Activated T-helper 17 cell treated with anti-CD3 and anti-CD28 coated beads, Interleukin-2, amount 50 U/mL, for 72 hours (primary cell): Measurements from ENCODE around the gene CCSER2. TPM values are rescaled to one million over a fixed set of nuclear protein-coding genes. Genes with fewer than 3 reads are reported as not detected.

Experiments used
- ATAC-seq: fragments of 150-1000 bp; cut with Tn5 transposase; replicated peaks from 2 replicates; pipeline ENCODE4 v1.10.0; 2021; ENCODE audit warnings: mild to moderate bottlenecking, moderate library complexity
- H3K27ac Mint-ChIP-seq: one replicate; pipeline ENCODE4 v1.8.0; 2022; ENCODE audit warnings: mixed read lengths
- H3K27me3 Mint-ChIP-seq: one replicate; pipeline ENCODE4 v1.8.0; 2022; ENCODE audit warnings: mixed read lengths
- H3K36me3 Mint-ChIP-seq: one replicate; pipeline ENCODE4 v1.8.0; 2022; ENCODE audit warnings: low read depth, mild to moderate bottlenecking, mixed read lengths
- H3K4me1 Mint-ChIP-seq: one replicate; pipeline ENCODE4 v1.8.0; 2022; ENCODE audit warnings: mixed read lengths
- H3K4me3 Mint-ChIP-seq: one replicate; pipeline ENCODE4 v1.8.0; 2022; ENCODE audit warnings: mild to moderate bottlenecking, mixed read lengths
- H3K9me3 Mint-ChIP-seq: one replicate; pipeline ENCODE4 v1.8.0; 2022; ENCODE audit warnings: mixed read lengths
- total RNA-seq, 2 donors: library from RNA; stranded (reverse); gene quantifications; one replicate each; pipeline ENCODE4 v1.2.3, GENCODE V29; 2022

The CCSER2 gene
- total RNA-seq, 2 donors from 2014 or later: 47.5 to 107 TPM

DNA sequence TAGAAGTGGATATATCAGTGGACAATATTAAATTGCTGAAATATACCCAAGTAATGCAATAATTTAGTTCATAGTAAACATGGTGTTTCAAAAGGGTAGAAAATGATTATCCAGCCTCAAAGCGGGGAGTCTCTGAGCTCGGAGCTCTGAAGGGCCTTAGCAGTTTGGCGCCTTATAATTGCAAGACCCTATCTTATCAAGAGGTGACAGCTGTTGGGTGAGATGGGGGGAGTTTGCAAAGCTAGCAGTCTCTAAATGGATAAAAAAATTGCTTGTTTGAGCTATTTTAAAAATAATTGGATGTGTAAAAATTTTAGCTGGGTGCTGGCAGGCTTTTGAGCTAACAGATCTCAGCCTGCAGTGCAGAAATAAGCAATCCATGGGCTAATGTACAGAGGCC lies 219.2 kb downstream of the CCSER2 start:
- no peak overlapping the region for H3K27ac Mint-ChIP-seq

DNA sequence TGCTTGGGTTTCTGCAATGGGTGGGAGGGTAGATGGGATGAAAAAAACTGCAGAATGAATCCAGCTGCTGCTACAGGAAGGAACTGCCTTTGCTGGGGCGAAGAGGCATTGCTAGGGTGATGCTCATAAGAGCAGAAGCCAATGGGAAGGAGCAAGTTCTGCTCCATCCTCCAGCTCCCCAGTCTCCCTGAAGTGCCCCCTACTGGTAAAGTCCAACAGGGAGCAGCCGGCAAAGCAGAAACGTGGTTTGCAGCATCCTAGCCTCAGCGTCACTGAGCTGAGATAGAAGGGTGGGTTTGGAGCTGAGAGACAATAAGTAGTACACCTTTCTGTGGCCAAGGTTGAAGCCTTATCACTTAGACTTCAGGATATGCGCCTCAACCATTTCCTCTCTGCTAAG lies 220.5 kb downstream of the CCSER2 start:
- H3K27ac Mint-ChIP-seq: no peak overlapping the region
- H3K36me3 Mint-ChIP-seq: no peaks in the 10 kb centered on the region
- no peaks in the 10 kb centered on the region for H3K4me1 Mint-ChIP-seq
- ATAC-seq: no peak
- no peaks in the 10 kb centered on the region for H3K9me3 Mint-ChIP-seq
- no peak overlapping the region for H3K4me3 Mint-ChIP-seq
- peaks cover 14% of the 10 kb centered on the region for H3K27me3 Mint-ChIP-seq

More for the DNA sequence above, 219.2 kb downstream of the CCSER2 start:
- H3K36me3 Mint-ChIP-seq: no peaks in the 10 kb centered on the region
- H3K9me3 Mint-ChIP-seq: no peaks in the 10 kb centered on the region
- no peak for ATAC-seq
- H3K4me1 Mint-ChIP-seq: no peaks in the 10 kb centered on the region
- peaks cover 14% of the 10 kb centered on the region for H3K27me3 Mint-ChIP-seq
- H3K4me3 Mint-ChIP-seq: no peak overlapping the region

DNA sequence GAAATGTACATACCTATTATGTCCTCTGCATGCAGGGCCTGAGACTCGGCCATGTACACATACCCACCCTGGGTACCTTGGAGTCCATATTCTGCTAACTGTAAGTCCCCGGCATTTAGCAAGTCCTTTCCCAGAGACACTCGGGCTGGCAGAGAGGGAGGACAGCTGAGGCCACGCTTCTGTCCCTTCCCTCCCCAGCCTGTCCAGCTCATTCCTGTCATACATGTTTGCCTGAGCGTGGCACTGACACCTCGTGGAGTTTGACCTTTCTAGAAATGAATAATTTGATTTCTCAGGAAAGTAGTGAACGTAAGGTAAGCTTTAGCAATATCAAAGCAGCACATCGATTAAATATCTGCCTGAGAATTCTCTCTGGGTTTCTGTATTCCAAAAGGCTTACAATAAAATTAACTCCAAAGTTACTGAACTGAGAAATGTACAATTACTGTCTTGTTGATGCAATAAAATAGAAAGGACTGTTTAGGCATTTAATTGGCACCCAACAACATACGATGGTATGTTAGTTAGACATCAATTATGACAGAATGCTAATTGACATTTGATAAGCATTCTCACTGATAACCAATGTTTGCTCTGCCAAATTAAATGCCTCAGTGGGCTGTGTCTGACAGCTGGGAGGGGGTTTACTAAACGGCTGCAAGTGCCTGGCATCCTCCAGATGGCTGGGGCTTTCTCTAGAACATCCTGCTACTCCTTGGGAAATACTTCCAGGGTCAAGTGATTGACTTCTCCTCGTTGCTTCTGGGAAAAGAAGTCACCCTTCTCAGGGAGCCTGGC lies 221.2 kb downstream of the CCSER2 start:
- Mint-ChIP-seq H3K36me3 (no peaks in the 10 kb centered on the region), H3K27ac (no peak overlapping the region), H3K4me3 (no peak overlapping the region), H3K27me3 (peaks cover 12% of the 10 kb centered on the region), H3K9me3 (no peaks in the 10 kb centered on the region), H3K4me1 (no peaks in the 10 kb centered on the region)
- no peak for ATAC-seq

DNA sequence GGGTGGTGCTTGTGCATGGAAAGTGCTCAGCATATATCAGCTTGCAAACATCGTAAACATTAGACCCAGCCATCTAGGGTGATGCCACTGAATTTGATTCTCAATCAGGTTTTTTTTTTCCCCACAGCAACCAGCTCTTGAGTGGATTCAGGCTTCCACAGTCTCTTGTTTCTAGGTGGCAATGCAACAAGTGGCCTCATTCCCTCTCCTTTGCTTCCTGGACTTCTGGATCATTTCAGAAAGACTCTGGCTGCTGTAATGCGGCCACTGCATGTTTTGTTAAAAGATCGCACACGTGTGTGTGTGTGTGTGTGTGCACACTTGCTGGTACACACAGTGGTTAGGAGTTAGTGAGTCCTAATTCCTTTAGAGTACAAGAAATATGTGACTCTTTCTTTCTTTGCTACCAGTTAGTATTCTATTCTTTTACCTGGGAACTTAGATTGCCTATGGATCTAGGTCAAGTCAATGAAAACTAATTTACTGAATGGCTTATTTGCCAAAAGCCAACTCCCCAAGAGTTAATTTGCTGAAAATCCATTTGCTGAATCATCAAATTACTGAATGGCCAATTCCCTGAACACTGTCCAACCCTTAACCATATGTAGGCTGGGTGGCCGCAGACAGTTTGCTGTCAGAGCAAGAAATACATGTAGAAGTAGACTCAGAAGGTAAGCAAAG lies 222.5 kb downstream of the CCSER2 start:
- H3K9me3 Mint-ChIP-seq: no peaks in the 10 kb centered on the region
- no peak overlapping the region for H3K27ac Mint-ChIP-seq
- no peak overlapping the region for H3K4me3 Mint-ChIP-seq
- no peaks in the 10 kb centered on the region for H3K4me1 Mint-ChIP-seq
- H3K27me3 Mint-ChIP-seq: peaks cover 12% of the 10 kb centered on the region
- no peak for ATAC-seq
- no peaks in the 10 kb centered on the region for H3K36me3 Mint-ChIP-seq

DNA sequence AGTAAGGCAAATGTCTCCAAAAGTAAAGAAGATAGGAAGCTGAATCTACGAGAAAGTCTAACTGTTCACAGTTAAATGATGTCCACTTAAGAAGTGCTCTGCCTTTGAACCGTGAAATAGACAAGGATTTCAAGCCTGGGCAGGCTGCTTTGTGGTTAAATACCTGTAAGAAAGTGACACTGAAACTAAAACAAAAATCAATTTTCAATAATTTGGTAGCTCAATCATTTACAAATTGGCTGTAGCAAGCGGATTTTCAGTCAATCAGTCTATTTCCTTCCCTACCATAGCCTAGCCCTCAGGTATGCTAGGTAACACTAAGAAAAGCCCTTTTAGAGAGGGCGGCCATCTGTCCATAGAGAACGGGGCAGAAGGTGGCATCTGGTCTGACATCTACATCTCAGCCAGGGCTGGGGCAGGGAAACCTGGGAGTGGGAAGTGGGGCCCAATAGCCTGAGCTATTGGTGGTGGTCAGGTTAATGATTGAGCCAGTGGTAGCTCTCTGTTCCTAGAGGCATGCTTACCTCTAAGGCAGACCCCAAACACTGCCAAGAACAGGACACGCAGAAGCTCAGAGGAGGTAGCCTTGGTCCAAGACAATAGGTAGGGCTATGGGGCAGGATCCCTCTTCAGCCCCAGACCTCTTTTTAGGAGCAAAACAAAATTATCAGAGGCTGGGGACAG lies 223.2 kb downstream of the CCSER2 start:
- Mint-ChIP-seq H3K4me1 (no peaks in the 10 kb centered on the region), H3K27me3 (peaks cover 12% of the 10 kb centered on the region), H3K9me3 (no peaks in the 10 kb centered on the region), H3K4me3 (no peak overlapping the region), H3K27ac (no peak overlapping the region), H3K36me3 (no peaks in the 10 kb centered on the region)
- no peak for ATAC-seq

DNA sequence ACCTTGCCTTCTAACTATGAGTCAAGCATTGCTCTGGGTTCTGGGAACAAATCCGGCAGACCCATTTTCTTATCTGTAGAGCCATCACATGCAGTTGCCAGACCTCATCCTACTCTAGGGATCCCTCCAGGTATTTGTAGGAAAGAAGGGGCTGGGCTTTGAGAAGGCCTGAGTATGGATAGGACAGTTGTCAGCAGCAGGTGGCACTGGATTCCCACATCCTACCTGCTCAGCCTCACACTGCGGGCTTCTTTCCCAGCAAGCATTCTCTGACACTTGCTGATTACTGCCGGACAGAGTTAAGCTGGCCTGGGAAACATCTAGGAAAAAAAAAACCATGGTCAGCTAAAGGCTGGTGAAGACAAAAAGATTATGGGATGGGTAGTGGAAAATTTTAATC lies 224.1 kb downstream of the CCSER2 start:
- Mint-ChIP-seq H3K4me1 (no peaks in the 10 kb centered on the region), H3K36me3 (no peaks in the 10 kb centered on the region), H3K9me3 (no peaks in the 10 kb centered on the region), H3K27me3 (peaks cover 12% of the 10 kb centered on the region), H3K4me3 (no peak overlapping the region), H3K27ac (no peak overlapping the region)
- ATAC-seq: no peak

DNA sequence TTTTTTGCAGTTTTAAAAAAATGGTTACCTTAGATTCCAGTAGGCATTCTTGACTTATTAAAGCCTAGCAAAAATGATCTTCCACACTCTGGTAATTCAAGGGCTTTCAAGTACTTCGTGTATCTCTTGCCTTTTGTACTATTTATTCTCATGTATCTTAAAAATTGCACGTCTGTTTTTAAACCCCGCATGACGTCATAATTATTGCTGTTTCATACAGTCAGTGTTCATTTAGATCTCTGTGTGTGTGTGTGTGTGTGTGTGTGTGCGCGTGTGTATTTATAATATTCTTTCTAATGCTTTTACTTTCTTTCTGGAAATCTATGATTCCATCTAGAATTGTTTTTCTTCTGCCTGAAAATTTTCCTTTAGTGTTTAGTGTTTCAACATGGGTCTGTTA lies 234.2 kb downstream of the CCSER2 start:
- Mint-ChIP-seq H3K4me1 (no peaks in the 10 kb centered on the region), H3K27me3 (peaks cover 25% of the 10 kb centered on the region), H3K9me3 (no peaks in the 10 kb centered on the region), H3K36me3 (no peaks in the 10 kb centered on the region), H3K4me3 (no peak overlapping the region), H3K27ac (no peak overlapping the region)
- no peak for ATAC-seq

DNA sequence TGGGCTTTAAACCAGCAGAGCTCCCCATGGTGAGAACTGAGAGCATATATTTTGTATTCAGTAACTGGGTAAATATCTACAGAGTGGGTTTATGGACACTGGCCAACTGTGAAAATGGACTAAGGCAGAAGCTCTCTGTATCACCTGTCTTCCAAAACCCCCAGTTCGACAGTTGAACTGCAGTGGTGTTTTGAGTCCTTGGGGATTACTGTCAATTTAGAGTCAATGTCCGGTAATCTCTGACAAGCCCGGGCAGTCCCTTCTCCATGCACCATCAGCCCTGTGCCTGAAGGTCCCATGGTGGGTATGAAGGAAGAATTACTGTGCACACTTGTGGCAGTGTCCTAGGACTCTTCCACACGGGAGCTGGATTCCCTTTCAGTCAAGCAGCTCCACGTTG lies 235.0 kb downstream of the CCSER2 start:
- H3K36me3 Mint-ChIP-seq: no peaks in the 10 kb centered on the region

DNA sequence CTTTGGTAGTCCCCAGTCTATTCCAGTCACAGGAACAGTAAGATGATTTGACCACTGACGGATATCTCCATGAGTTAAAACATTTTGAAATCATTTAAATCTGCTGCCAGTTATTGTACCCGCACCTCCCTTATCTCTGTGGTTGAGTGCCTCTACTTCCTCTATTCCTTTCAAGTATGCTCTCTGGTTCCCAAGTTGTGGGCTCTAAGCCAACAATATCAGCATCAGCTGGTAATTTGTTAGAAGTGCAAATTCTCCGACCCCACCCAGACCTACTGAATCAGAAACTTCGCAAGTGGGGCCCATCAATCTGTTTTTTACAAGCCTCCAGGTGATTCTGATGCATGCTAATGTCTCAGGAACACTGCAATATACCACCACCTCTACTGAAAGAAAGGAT lies 235.5 kb downstream of the CCSER2 start:
- Mint-ChIP-seq H3K27ac (no peak overlapping the region), H3K27me3 (peaks cover 34% of the 10 kb centered on the region), H3K4me1 (no peaks in the 10 kb centered on the region), H3K9me3 (no peaks in the 10 kb centered on the region), H3K4me3 (no peak overlapping the region), H3K36me3 (no peaks in the 10 kb centered on the region)
- no peak for ATAC-seq

More for the DNA sequence above, 235.0 kb downstream of the CCSER2 start:
- H3K4me1 Mint-ChIP-seq: no peaks in the 10 kb centered on the region
- peaks cover 30% of the 10 kb centered on the region for H3K27me3 Mint-ChIP-seq
- ATAC-seq: no peak
- H3K27ac Mint-ChIP-seq: no peak overlapping the region
- H3K9me3 Mint-ChIP-seq: no peaks in the 10 kb centered on the region
- H3K4me3 Mint-ChIP-seq: no peak overlapping the region

DNA sequence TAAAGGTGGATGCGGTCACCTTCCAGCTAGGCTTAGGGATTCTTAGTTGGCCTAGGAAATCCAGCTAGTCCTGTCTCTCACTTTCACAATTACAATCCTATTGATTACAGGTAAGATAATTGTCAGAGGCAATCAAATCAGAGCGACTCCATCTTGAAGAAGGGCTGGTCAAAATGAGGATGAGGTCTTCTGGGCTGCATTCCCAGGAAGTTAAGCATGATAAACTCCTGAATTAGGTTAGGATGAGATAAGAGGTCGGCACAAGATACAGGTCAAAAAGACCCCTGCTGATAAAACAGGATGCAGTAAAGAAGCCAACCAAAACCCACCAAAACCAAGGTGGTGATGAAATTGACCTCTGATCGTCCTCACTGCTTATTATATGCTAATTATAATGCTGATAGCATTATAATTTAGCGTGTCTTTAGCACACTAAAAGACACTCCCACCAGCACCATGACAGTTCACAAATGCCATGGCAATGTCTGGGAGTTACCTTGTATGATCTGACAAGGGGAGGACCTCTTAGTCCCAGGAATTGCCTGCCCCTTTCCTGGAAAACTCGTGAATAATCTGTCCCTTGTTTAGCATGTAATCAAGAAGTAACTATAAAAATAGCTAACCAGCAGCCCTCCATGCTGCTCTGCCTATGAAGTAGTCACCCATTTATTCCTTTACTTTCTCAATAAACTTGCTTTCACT lies 237.6 kb downstream of the CCSER2 start:
- Mint-ChIP-seq H3K9me3 (no peaks in the 10 kb centered on the region), H3K4me3 (no peak overlapping the region), H3K27me3 (peaks cover 46% of the 10 kb centered on the region), H3K36me3 (no peaks in the 10 kb centered on the region), H3K27ac (no peak overlapping the region), H3K4me1 (no peaks in the 10 kb centered on the region)
- no peak for ATAC-seq

DNA sequence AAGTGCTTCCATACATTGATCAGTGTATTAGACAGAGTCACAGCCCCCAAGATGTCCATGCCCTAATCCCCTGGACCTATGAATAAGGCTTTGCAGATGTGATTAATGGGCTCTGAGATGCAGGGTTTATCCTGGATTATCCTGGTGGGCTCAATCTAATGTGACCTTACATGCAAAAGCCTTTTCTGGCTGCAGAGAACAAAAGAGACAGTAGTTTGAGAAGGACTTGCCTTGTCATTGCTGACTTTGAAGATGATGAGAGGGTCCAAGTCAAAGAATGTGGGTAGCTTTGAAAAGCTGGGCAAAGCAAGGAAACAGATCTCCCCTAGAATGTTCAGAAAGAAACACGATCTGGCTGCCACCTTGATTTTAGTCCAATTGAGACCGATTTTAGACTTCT lies 238.7 kb downstream of the CCSER2 start:
- Mint-ChIP-seq H3K36me3 (no peaks in the 10 kb centered on the region), H3K4me1 (no peaks in the 10 kb centered on the region), H3K4me3 (no peak overlapping the region), H3K27ac (no peak overlapping the region), H3K27me3 (peaks cover 46% of the 10 kb centered on the region), H3K9me3 (no peaks in the 10 kb centered on the region)
- no peak for ATAC-seq

Other genes with a start within 250 kb of the CCSER2 start
- gene GHITM, start 189.1 kb upstream of the CCSER2 start, total RNA-seq: 100 to 1,000 TPM; 117 to 179 TPM
- not detected for gene GPR15LG, start 154.8 kb upstream of the CCSER2 start, total RNA-seq
- under 1 TPM; 0.11 TPM for gene CDHR1, start 134.1 kb upstream of the CCSER2 start, total RNA-seq
- not detected for gene LRIT2, start 103.0 kb upstream of the CCSER2 start, total RNA-seq
- not detected for gene LRIT1, start 87.0 kb upstream of the CCSER2 start, total RNA-seq
- gene RGR, start 83.5 kb upstream of the CCSER2 start, total RNA-seq: not detected